ENCODE data around the gene IFNAR1. TPM values are rescaled to one million over a fixed set of nuclear protein-coding genes. Genes with fewer than 3 reads are reported as not detected.
A peak's percentile ranks its signal among the peaks of the same experiment; 100 is the strongest.

Gene IFNAR1
- total and polyA plus RNA-seq, 9 of the 15 experiments (the other 6 are each of a cell fraction or from before 2014, with no cell fraction given): 8.6 to 31.8 (median 14.8) TPM

DNA sequence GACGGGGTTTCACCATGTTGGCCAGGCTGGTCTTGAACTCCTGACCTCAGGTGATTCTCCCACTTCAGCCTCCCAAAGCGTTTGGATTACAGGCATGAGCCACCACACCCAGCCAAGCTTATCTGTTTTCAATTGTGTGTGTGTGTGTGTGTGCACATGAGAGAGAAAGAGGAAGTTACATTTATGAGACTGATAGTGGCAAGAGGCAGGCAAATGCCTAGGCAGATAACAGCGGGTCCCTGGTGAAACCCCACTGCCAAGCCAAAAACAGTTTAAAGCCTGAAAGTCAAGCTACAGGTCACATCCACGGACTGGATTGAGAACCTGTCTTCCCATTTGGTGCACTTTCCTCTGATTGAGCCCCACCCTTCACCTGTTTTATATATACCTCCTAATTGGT, 43.4 kb downstream of the IFNAR1 start (continued):
- TF ChIP-seq NONO (IDR thresholded peaks at IDR 0.05; ENCODE audit: low read depth in 2 of 2, low read length in 1 of 2) (no peak), CREB1 (IDR thresholded peaks at IDR 0.05) (no peak), CREB1 (CRISPR knock-in tag; IDR thresholded peaks at IDR 0.05) (no peak), ZNF668 (CRISPR knock-in tag; IDR thresholded peaks at IDR 0.05) (no peak), TCF7 (IDR thresholded peaks at IDR 0.05; ENCODE audit: borderline replicate concordance) (no peak), ZNF764 (CRISPR knock-in tag; IDR thresholded peaks at IDR 0.05; ENCODE audit: low read depth) (no peak), ZZZ3 (IDR thresholded peaks at IDR 0.05) (no peak), STAT5B (CRISPR knock-in tag; IDR thresholded peaks at IDR 0.05) (no peak), CAMTA2 (CRISPR knock-in tag; conservative IDR thresholded peaks at IDR 0.05) (no peak), ZKSCAN1 (IDR thresholded peaks at IDR 0.05; ENCODE audit: low read depth, low read length) (peak; percentile 93), MTF1 (CRISPR knock-in tag; IDR thresholded peaks at IDR 0.05; ENCODE audit: borderline replicate concordance) (no peak), XRCC5 (IDR thresholded peaks at IDR 0.05; ENCODE audit: low read depth, low read length) (no peak), FOSL1 (tag; conservative IDR thresholded peaks at IDR 0.05) (peak; percentile 30; the same call in 1 of the 2 replicates), ZSCAN32 (CRISPR knock-in tag; IDR thresholded peaks at IDR 0.05) (no peak), ZFP36 (IDR thresholded peaks at IDR 0.05; ENCODE audit: low read depth, low read length, partially characterized antibody) (peak; percentile 12), PRPF4 (IDR thresholded peaks at IDR 0.05; ENCODE audit: insufficient read depth, low read depth, low read length, poor library complexity, severe bottlenecking) (no peak)
- TF ChIP-seq, protein P1, sequence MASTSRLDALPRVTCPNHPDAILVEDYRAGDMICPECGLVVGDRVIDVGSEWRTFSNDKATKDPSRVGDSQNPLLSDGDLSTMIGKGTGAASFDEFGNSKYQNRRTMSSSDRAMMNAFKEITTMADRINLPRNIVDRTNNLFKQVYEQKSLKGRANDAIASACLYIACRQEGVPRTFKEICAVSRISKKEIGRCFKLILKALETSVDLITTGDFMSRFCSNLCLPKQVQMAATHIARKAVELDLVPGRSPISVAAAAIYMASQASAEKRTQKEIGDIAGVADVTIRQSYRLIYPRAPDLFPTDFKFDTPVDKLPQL (IDR thresholded peaks at IDR 0.05; ENCODE audit: extremely low read depth, insufficient read length): no peak
- TF ChIP-seq, protein P2, sequence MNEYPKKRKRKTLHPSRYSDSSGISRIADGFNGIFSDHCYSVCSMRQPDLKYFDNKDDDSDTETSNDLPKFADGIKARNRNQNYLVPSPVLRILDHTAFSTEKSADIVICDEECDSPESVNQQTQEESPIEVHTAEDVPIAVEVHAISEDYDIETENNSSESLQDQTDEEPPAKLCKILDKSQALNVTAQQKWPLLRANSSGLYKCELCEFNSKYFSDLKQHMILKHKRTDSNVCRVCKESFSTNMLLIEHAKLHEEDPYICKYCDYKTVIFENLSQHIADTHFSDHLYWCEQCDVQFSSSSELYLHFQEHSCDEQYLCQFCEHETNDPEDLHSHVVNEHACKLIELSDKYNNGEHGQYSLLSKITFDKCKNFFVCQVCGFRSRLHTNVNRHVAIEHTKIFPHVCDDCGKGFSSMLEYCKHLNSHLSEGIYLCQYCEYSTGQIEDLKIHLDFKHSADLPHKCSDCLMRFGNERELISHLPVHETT (CRISPR knock-in tag; conservative IDR thresholded peaks at IDR 0.05 in 1 of 2, IDR thresholded peaks at IDR 0.05 in 1 of 2): peak in 1 of 2 experiments; percentile 62; a peak in 1 of 4 replicates
- TF ChIP-seq, protein P3, sequence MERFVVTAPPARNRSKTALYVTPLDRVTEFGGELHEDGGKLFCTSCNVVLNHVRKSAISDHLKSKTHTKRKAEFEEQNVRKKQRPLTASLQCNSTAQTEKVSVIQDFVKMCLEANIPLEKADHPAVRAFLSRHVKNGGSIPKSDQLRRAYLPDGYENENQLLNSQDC (CRISPR knock-in tag; IDR thresholded peaks at IDR 0.05): no peak
- TF ChIP-seq, protein P4, sequence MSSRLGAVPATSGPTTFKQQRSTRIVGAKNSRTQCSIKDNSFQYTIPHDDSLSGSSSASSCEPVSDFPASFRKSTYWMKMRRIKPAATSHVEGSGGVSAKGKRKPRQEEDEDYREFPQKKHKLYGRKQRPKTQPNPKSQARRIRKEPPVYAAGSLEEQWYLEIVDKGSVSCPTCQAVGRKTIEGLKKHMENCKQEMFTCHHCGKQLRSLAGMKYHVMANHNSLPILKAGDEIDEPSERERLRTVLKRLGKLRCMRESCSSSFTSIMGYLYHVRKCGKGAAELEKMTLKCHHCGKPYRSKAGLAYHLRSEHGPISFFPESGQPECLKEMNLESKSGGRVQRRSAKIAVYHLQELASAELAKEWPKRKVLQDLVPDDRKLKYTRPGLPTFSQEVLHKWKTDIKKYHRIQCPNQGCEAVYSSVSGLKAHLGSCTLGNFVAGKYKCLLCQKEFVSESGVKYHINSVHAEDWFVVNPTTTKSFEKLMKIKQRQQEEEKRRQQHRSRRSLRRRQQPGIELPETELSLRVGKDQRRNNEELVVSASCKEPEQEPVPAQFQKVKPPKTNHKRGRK (tag; IDR thresholded peaks at IDR 0.05): no peak; the same call in 1 of the 2 replicates
- TF ChIP-seq, protein P5, sequence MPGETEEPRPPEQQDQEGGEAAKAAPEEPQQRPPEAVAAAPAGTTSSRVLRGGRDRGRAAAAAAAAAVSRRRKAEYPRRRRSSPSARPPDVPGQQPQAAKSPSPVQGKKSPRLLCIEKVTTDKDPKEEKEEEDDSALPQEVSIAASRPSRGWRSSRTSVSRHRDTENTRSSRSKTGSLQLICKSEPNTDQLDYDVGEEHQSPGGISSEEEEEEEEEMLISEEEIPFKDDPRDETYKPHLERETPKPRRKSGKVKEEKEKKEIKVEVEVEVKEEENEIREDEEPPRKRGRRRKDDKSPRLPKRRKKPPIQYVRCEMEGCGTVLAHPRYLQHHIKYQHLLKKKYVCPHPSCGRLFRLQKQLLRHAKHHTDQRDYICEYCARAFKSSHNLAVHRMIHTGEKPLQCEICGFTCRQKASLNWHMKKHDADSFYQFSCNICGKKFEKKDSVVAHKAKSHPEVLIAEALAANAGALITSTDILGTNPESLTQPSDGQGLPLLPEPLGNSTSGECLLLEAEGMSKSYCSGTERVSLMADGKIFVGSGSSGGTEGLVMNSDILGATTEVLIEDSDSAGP (CRISPR knock-in tag; IDR thresholded peaks at IDR 0.05): no peak
- TF ChIP-seq, protein P6, sequence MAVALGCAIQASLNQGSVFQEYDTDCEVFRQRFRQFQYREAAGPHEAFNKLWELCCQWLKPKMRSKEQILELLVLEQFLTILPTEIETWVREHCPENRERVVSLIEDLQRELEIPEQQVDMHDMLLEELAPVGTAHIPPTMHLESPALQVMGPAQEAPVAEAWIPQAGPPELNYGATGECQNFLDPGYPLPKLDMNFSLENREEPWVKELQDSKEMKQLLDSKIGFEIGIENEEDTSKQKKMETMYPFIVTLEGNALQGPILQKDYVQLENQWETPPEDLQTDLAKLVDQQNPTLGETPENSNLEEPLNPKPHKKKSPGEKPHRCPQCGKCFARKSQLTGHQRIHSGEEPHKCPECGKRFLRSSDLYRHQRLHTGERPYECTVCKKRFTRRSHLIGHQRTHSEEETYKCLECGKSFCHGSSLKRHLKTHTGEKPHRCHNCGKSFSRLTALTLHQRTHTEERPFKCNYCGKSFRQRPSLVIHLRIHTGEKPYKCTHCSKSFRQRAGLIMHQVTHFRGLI (CRISPR knock-in tag; IDR thresholded peaks at IDR 0.05): 0 out of 2 replicates have a peak, but pooled peaks have one; percentile 32
